ENCODE data around the gene ILF3.

The ILF3 gene

GRCh38 chr19:10695401-10696398 is 41.6 kb downstream of the ILF3 start:
- DNase-seq (ENCODE audit: low spot score): peak; percentile 89

- DNase-seq (ENCODE audit: low spot score): peak; percentile 78
These were observed 45.6 kb downstream of the ILF3 start for GRCh38 chr19:10699650-10700335.

DNA sequence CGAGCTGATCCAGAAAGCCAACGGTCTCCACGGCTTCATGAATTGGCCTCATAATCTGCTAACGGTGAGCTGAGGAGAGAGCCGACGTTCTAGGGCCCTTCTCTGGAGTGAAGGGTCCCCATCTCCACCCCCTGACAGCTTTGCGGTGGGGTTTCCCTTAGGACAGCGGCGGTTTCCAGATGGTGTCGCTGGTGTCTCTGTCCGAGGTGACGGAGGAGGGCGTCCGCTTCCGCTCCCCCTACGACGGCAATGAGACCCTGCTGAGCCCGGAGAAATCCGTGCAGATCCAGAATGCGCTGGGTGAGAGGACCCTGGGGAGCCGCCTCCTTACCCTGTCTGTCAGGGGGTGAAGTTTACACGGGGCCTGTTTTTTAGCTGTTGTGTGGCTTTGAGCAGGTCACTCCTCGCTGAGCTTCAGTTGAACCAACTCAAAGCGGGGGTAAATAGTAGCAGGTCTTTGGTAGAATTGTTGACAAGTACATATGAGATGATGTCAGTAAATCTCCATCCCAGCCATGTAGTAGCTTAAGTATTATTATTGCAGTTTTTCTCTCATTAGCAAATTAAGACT is 47.9 kb downstream of the ILF3 start:
- DNase-seq (ENCODE audit: low spot score): no peak

DNA sequence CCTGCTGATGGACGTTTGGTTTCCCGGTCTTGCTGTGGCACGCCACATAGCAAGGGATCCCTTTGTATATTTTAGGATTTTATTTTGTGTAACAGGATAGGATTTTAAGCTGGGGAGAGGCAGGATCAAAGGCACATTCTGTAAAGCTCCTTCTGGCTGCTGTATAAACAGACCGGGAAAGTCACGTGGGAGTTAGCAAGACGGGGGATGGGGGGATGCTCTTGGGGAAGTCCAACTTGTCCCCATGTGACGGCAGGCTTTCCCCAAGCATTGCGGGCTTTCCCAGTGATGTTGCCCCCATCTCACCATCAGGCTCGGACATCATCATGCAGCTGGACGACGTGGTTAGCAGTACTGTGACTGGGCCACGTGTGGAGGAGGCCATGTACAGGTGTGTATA is 52.8 kb downstream of the ILF3 start:
- DNase-seq (ENCODE audit: low spot score): no peak

DNA sequence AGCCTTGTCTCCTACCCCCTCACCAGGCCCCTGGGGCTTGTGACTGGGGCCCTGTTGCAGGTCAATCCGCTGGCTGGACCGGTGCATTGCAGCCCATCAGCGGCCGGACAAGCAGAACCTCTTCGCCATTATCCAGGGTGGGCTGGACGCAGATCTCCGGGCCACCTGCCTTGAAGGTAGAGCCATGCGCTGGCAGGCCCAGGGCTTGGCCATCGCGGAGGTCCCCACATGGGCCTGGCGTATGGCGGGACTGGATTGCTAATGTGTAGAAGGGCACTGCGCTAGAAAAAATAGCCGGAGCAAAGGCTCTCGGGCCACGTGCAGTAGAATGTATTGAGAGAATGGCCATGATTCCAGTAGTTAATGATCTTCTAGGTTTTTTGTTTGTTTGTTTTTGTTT is 53.3 kb downstream of the ILF3 start:
- no peak for DNase-seq (ENCODE audit: low spot score)

- no peak for DNase-seq (ENCODE audit: low spot score)
These were observed 54.1 kb downstream of the ILF3 start for GRCh38 chr19:10708291-10708690.

GRCh38 chr19:10712045-10712444 is 57.9 kb downstream of the ILF3 start:
- no peak for DNase-seq (ENCODE audit: low spot score)

- no peak for DNase-seq (ENCODE audit: low spot score)
These were observed 58.6 kb downstream of the ILF3 start for GRCh38 chr19:10712754-10713153.

DNA sequence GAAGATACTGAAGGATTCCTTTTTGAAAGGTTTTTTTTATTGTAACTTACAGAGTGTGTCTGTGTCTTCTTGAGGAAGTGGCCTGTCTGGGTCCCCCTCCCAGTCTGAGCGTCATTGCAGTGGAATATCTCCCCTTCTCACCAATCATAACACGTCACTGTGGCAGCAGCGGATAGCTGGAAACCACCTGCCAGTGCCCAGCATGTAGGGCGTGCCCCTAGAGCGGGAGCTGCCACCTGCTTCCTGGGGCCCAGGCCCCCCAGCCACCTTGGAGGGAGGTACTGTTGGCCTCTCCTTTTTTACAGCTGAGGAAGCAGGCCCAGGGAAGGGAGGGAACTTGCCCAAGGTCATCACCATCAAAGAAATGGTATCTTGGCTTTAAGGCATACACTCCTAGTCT is 59.2 kb downstream of the ILF3 start:
- no peak for DNase-seq (ENCODE audit: low spot score)

DNA sequence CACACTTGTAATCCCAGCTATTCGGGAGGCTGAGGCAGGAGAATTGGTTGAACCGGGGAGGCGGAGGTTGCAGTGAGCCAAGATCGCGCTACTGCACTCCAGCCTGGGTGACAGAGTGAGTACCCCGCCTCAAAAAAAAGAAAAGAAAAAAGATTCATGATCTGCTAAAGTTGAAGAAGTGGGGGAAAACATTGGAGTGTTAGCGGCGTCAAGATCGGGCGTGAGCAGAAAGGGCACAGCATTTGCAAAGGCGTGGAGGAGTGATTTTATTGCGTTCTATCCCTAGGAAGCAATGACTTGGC is 62.9 kb downstream of the ILF3 start:
- no peak for DNase-seq (ENCODE audit: low spot score)

DNA sequence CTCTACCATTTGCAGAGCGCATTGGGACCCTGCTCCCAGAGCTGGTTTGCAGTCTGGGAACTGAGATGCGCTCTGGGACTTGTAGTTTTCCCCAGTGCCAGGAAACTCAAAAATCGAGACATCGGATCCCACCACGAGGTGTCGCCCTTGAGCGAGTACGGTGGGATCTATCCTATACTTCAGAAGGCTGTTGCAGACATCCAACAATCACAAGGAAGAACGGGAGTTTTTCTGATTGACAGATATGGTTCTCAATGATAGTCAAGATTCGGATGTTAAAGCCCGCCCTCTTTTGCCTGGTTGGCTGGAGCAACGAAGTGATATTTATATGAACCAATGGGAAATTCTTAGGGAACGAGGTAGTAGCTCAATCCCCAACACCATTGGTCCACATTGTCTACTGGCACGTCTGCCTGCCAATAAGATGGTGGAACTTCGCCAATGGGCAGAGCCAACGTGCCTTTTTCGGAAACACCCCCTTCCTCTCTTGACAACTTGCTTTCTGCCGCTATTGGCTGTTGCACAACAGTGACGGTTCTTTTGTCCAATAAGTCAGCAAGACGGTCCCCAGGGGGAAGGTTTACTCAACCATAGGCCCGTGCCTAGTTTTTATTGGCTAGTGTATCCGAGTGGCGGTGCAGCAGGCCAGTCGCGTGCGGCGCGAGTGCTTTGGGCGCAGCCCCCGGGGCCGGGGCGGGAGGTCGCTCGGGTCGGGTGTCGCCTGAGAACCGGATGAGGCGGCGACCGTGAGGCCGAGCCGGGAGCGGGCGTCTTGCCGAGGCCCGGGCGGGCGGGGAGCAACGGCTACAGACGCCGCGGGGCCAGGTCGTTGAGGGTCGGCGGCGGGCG is 63.4 kb downstream of the ILF3 start, which contains the start of gene DNM2:
TSS of gene DNM2 (plus strand) at position 724 of the 849 bp plus-strand sequence. CDS start 164 bp downstream, outside the sequence.
- DNase-seq (ENCODE audit: low spot score): peak; percentile 100

- peak; percentile 35 for DNase-seq (ENCODE audit: low spot score)
These were observed 64.4 kb downstream of the ILF3 start for GRCh38 chr19:10718205-10719196.

DNA sequence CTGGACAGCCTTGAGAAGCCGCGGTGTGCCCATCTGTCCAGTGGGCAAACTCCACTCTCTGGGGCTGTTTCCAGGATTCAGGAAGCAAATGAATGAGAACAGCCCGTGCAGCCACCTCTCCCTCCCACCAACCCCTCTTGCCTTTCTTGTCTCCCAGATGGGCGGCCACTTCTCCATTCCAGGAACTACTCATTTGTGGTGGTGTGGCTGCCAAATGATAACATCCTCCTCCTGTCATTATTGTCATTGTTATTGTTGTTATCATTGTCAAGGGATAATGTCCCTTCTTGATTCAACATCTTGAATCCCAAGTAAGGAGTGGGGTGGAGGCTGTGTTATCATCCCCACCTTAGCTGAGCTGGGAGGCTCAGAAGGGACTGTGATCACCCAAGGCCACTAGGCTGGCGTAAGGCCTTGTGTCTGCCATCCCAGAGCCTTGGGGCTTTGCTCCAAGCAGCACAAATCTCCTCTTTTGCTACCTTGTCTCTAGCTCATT is 65.4 kb downstream of the ILF3 start:
- no peak for DNase-seq (ENCODE audit: low spot score)

DNA sequence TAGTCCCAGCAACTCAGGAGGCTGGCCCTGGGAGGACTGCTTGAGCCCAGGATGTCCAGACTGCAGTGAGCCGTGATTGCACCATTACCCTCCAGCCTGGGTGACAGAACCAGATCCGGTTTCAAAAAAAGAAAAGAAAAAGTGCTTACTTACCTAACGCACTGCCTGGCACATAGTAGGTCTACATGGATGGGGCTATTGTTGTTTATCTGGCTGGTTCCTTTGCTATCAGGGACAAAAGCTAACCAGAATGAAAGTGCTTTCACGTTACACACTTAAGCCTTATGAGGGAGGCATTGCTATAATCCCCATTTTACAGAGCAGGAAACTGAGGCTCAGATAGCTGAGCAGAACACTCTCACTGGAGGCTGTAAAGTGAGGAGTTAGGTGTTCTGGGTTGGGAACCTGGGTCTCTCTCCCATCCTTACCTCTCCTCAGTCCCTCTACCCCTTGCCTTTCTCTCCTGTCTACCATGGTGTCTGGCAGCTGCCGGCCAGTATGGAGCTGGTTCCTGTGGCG is 66.5 kb downstream of the ILF3 start:
- DNase-seq (ENCODE audit: low spot score): no peak

GRCh38 chr19:10723591-10723990 is 69.4 kb downstream of the ILF3 start:
- DNase-seq (ENCODE audit: low spot score): no peak

GRCh38 chr19:10724573-10725071 is 70.5 kb downstream of the ILF3 start:
- no peak for DNase-seq (ENCODE audit: low spot score)

- DNase-seq (ENCODE audit: low spot score): no peak
These were observed 71.3 kb downstream of the ILF3 start for GRCh38 chr19:10725415-10725814.

DNA sequence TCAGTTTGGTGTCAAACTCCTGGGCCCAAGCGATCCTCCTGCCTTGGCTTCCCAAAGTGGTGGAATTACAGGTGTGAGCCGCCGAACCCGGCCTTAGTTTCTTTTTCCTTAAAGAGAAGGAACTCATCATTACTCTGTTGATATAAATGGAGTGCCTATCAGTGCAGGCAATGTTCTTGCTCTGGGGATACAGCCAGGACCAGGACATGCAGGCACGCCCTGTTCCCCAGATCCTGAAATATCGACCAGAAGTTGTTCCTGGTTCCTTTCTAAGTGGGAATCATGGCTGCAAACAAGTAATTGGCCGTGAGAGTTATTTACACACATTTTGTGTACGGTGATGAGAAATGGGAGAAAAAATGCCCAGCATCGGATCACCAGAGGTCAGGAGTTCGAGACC is 72.1 kb downstream of the ILF3 start:
- DNase-seq (ENCODE audit: low spot score): no peak

GRCh38 chr19:10727685-10728201 is 73.6 kb downstream of the ILF3 start:
- DNase-seq (ENCODE audit: low spot score): no peak

DNA sequence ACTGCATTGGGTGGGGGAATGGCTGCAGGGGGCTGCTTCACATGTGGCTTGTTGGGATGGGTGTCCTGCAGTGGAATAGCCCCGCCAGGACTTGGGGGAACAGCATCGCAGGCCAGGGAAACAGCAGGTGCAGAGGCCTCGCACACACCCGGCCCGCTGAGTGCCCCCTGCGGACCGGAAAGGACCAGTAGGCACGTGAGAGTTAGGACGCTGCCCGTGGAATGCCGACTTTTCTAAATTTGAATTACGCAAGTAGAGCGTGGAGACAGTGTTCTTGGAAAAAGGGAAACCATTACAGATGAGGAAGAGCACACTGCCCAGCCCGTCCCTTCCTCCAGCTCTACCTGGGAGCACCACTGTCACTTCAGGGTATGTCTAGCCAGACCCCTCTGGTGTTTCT is 75.3 kb downstream of the ILF3 start:
- DNase-seq (ENCODE audit: low spot score): no peak
